Measurements from ENCODE around the gene NPVF. TPM values are rescaled to one million over a fixed set of nuclear protein-coding genes. Genes with fewer than 3 reads are reported as not detected.

The NPVF gene
- total and polyA plus RNA-seq, 4 donors, result not detected

GRCh38 chr7:25221009-25221408 is 7.3 kb downstream of the NPVF start:
- H3K4me1 ChIP-seq (ENCODE audit: control insufficient read depth in 4 of 4, insufficient read depth in 4 of 4, low read length in 3 of 4), result no peaks in the 10 kb centered on the region
- peaks cover 0 to 2% (median 0%) of the 10 kb centered on the region in 4 donors for H3K27me3 ChIP-seq (ENCODE audit: control insufficient read depth in 4 of 4, insufficient read depth in 4 of 4, low read length in 3 of 4)
- H3K36me3 ChIP-seq (ENCODE audit: control insufficient read depth in 4 of 4, insufficient read depth in 3 of 4, low read depth in 1 of 4, low read length in 3 of 4), result no peaks in the 10 kb centered on the region
- DNase-seq (ENCODE audit: low spot score), result no peak
- WGBS, result 87% methylated on average over 2 of the region's 2 CpGs
- H3K27ac ChIP-seq (ENCODE audit: low read depth in 1 of 2, low read length in 2 of 2), result no peak overlapping the region
- H3K9me3 ChIP-seq (ENCODE audit: control insufficient read depth in 4 of 4, low read length in 3 of 4), result no peaks in the 10 kb centered on the region
- TF ChIP-seq FOXA2 (IDR thresholded peaks at IDR 0.05) (no peak), EGR1 (IDR thresholded peaks at IDR 0.05; ENCODE audit: low read depth in 2 of 2) (no peak), ATF3 (IDR thresholded peaks at IDR 0.05) (no peak), RXRA (IDR thresholded peaks at IDR 0.05) (no peak), TAF1 (conservative IDR thresholded peaks at IDR 0.05) (no peak), CTCF (IDR thresholded peaks at IDR 0.05; ENCODE audit: low read depth, low read length, missing input control) (no peak), ZBTB33 (IDR thresholded peaks at IDR 0.05) (no peak), RAD21 (IDR thresholded peaks at IDR 0.05) (no peak), NR2F2 (IDR thresholded peaks at IDR 0.05) (no peak), REST (IDR thresholded peaks at IDR 0.05) (no peak), YY1 (IDR thresholded peaks at IDR 0.05) (no peak), FOXA1 (IDR thresholded peaks at IDR 0.05) (no peak), MAX (IDR thresholded peaks at IDR 0.05) (no peak), SP1 (IDR thresholded peaks at IDR 0.05) (no peak)
- no peak overlapping the region for H3K4me3 ChIP-seq (ENCODE audit: low read depth in 1 of 3, low read length in 3 of 3)
- no peak overlapping the region for H3K9ac ChIP-seq (ENCODE audit: low read depth in 1 of 2, low read length in 2 of 2)

- WGBS, result 86% methylated on average over 3 of the region's 3 CpGs
- no peak for TF ChIP-seq REST (IDR thresholded peaks at IDR 0.05)
- no peak for TF ChIP-seq JUND (IDR thresholded peaks at IDR 0.05)
- no peak for TF ChIP-seq YY1 (IDR thresholded peaks at IDR 0.05)
- no peak for TF ChIP-seq HNF4A (conservative IDR thresholded peaks at IDR 0.05)
- TF ChIP-seq FOXA2 (IDR thresholded peaks at IDR 0.05), result no peak
- TF ChIP-seq RAD21 (IDR thresholded peaks at IDR 0.05), result no peak
- TF ChIP-seq RXRA (IDR thresholded peaks at IDR 0.05), result no peak
- TF ChIP-seq TAF1 (conservative IDR thresholded peaks at IDR 0.05), result no peak
- no peak for TF ChIP-seq FOXA1 (IDR thresholded peaks at IDR 0.05)
- TF ChIP-seq NR2F2 (IDR thresholded peaks at IDR 0.05), result no peak
- TF ChIP-seq HNF4G (IDR thresholded peaks at IDR 0.05), result no peak
- no peak for TF ChIP-seq SP1 (IDR thresholded peaks at IDR 0.05)
Observed at GRCh38 chr7:25218191-25218590, 10.1 kb downstream of the NPVF start.

More at GRCh38 chr7:25218191-25218590, 10.1 kb downstream of the NPVF start:
- Histone ChIP-seq H3K4me3 (ENCODE audit: low read depth in 1 of 3, low read length in 3 of 3) (no peak overlapping the region), H3K36me3 (ENCODE audit: control insufficient read depth in 4 of 4, insufficient read depth in 3 of 4, low read depth in 1 of 4, low read length in 3 of 4) (no peaks in the 10 kb centered on the region), H3K27me3 (ENCODE audit: control insufficient read depth in 4 of 4, insufficient read depth in 4 of 4, low read length in 3 of 4) (no peaks in the 10 kb centered on the region), H3K4me1 (ENCODE audit: control insufficient read depth in 4 of 4, insufficient read depth in 4 of 4, low read length in 3 of 4) (no peaks in the 10 kb centered on the region), H3K9me3 (ENCODE audit: control insufficient read depth in 4 of 4, low read length in 3 of 4) (no peaks in the 10 kb centered on the region), H3K27ac (ENCODE audit: low read depth in 1 of 2, low read length in 2 of 2) (no peak overlapping the region), H3K9ac (ENCODE audit: low read depth in 1 of 2, low read length in 2 of 2) (no peak overlapping the region)
- DNase-seq (ENCODE audit: low spot score), result no peak

Measured in liver (tissue), 9 donors.